IMR-90 (cell line): ENCODE data around the gene ETS1. TPM values are rescaled to one million over a fixed set of nuclear protein-coding genes. Genes with fewer than 3 reads are reported as not detected.

Source experiments
- ATAC-seq: fragments of 200-7000 bp; cut with Tn5 transposase; 2 replicates; pipeline ENCODE4 v1.9.1; 2020; ENCODE audit warnings: low read depth, mild to moderate bottlenecking, moderate library complexity
- BruUV-seq: library from RNA; stranded (reverse); fragments of 400-500 nt; replicated peaks from 2 replicates; lab custom pipeline; 2021; lab: Mats Ljungman, UMichigan
- CTCF ChIA-PET: fragments of 300-600 bp; formaldehyde crosslinking; extraction: SDS; loops from one replicate; lab custom pipeline; 2021; ENCODE audit warnings: antibody characterized with exemption; lab: Yijun Ruan, JAX
- POLR2A ChIA-PET: fragments of 300-600 bp; sonication (Branson Sonifier 250); formaldehyde crosslinking; loops from one replicate; lab custom pipeline; 2022; ENCODE audit warnings: antibody characterized with exemption; ENCODE audit not compliant: unreplicated experiment; lab: Charles Lee
- DNase-seq: peaks from one replicate; pipeline ENCODE4 v3.0.0; 2013
- H2AFZ ChIP-seq: replicated peaks from 2 replicates; pipeline ENCODE3; 2013; ENCODE audit warnings: low read length, mild to moderate bottlenecking; ENCODE audit not compliant: poor library complexity
- H2AK5ac ChIP-seq: 2 replicates; pipeline ENCODE4 v1.6.1; 2013; ENCODE audit warnings: low read depth, low read length, inconsistent platforms
- H2AK9ac ChIP-seq: replicated peaks from 2 replicates; pipeline ENCODE3; 2013; ENCODE audit warnings: mild to moderate bottlenecking, low read depth, low read length, moderate library complexity; ENCODE audit not compliant: poor library complexity
- H2BK120ac ChIP-seq: 2 replicates; pipeline ENCODE4 v1.6.1; 2013; ENCODE audit warnings: low read depth, low read length, inconsistent platforms
- H2BK15ac ChIP-seq: 3 replicates; pipeline ENCODE4 v1.6.1; 2013; ENCODE audit warnings: low read depth, low read length, inconsistent platforms
- H2BK20ac ChIP-seq: 2 replicates; pipeline ENCODE4 v1.6.1; 2013; ENCODE audit warnings: low read depth, mild to moderate bottlenecking, inconsistent platforms, low read length, moderate library complexity
- H2BK5ac ChIP-seq: 2 replicates; pipeline ENCODE4 v1.6.1; 2013; ENCODE audit warnings: mild to moderate bottlenecking, low read depth, low read length, inconsistent platforms; ENCODE audit not compliant: poor library complexity, severe bottlenecking
- H3K14ac ChIP-seq: replicated peaks from 2 replicates; pipeline ENCODE4 v1.6.1; 2013; ENCODE audit warnings: low read depth, low read length, inconsistent platforms
- H3K18ac ChIP-seq: 2 replicates; pipeline ENCODE4 v1.6.1; 2013; ENCODE audit warnings: low read depth, low read length, control low read depth
- H3K23ac ChIP-seq: 2 replicates; pipeline ENCODE4 v1.6.1; 2013; ENCODE audit warnings: low read depth, low read length, inconsistent platforms
- H3K27ac ChIP-seq: 2 replicates; pipeline ENCODE4 v1.5.1; 2013; ENCODE audit warnings: mild to moderate bottlenecking, control low read depth, low read length; ENCODE audit not compliant: insufficient read depth
- H3K27me3 ChIP-seq: 2 replicates; pipeline ENCODE4 v1.6.1; 2013; ENCODE audit warnings: low read length; ENCODE audit not compliant: control insufficient read depth, insufficient read depth
- H3K36me3 ChIP-seq: 2 replicates; pipeline ENCODE4 v1.6.1; 2013; ENCODE audit warnings: low read length, mixed read lengths; ENCODE audit not compliant: control insufficient read depth, insufficient read depth
- H3K4ac ChIP-seq: 2 replicates; pipeline ENCODE4 v1.6.1; 2013; ENCODE audit warnings: low read depth, low read length, inconsistent platforms
- H3K4me1 ChIP-seq: 2 replicates; pipeline ENCODE4 v1.6.1; 2013; ENCODE audit warnings: low read length, mixed read lengths; ENCODE audit not compliant: control insufficient read depth, insufficient read depth
- H3K4me2 ChIP-seq: 2 replicates; pipeline ENCODE4 v1.6.1; 2013; ENCODE audit warnings: low read depth, mild to moderate bottlenecking, control low read depth, low read length, moderate library complexity
- H3K4me3 ChIP-seq: 2 replicates; pipeline ENCODE4 v1.5.1; 2013; ENCODE audit warnings: low read depth, mild to moderate bottlenecking, control low read depth, low read length, moderate library complexity; ENCODE audit not compliant: insufficient read depth
- H3K56ac ChIP-seq: 2 replicates; pipeline ENCODE4 v1.6.1; 2013; ENCODE audit warnings: low read length, inconsistent platforms; ENCODE audit not compliant: insufficient read depth; ENCODE audit errors: extremely low read depth
- H3K79me1 ChIP-seq, 2 experiments: 2 replicates each; pipeline ENCODE4 v1.6.1; 2013; ENCODE audit warnings: low read length in 2 of 2, inconsistent platforms in 1 of 2, low read depth in 1 of 2
- H3K9ac ChIP-seq: 2 replicates; pipeline ENCODE4 v1.6.1; 2013; ENCODE audit warnings: low read depth, low read length, control low read depth
- H3K9me1 ChIP-seq: 2 replicates; pipeline ENCODE4 v1.6.1; 2013; ENCODE audit warnings: low read length, inconsistent platforms; ENCODE audit not compliant: insufficient read depth
- H3K9me3 ChIP-seq: 2 replicates; pipeline ENCODE4 v1.6.1; 2013; ENCODE audit warnings: low read length; ENCODE audit not compliant: control insufficient read depth, insufficient read depth
- H4K20me1 ChIP-seq: 2 replicates; pipeline ENCODE4 v1.6.1; 2013; ENCODE audit warnings: low read length, inconsistent platforms; ENCODE audit not compliant: insufficient read depth
- H4K5ac ChIP-seq: 2 replicates; pipeline ENCODE4 v1.6.1; 2013; ENCODE audit warnings: mild to moderate bottlenecking, low read depth, low read length, control low read depth
- H4K8ac ChIP-seq, 2 experiments: 2 replicates each; pipeline ENCODE4 v1.6.1; 2013; ENCODE audit warnings: low read depth in 2 of 2, low read length in 2 of 2, control low read depth in 1 of 2, inconsistent platforms in 1 of 2
- H4K91ac ChIP-seq: 2 replicates; pipeline ENCODE4 v1.6.1; 2013; ENCODE audit warnings: low read depth, low read length, inconsistent platforms; ENCODE audit not compliant: insufficient read depth
- BHLHE40 ChIP-seq: fragments of 150-350 bp; IDR thresholded peaks from 2 replicates; pipeline ENCODE4 v1.6.1; 2016; ENCODE audit warnings: mild to moderate bottlenecking, low read depth, low read length
- CEBPB ChIP-seq: IDR thresholded peaks from 2 replicates; pipeline ENCODE4 v1.6.1; 2012; ENCODE audit warnings: low read depth, low read length, improper control_type of control experiment
- CHD1 ChIP-seq: IDR thresholded peaks from 2 replicates; pipeline ENCODE4 v1.6.1; 2012; ENCODE audit warnings: low read depth, low read length, improper control_type of control experiment
- CTCF ChIP-seq: conservative IDR thresholded peaks from 2 replicates; pipeline ENCODE4 v1.5.1; 2012; ENCODE audit warnings: mild to moderate bottlenecking, low read depth, low read length, improper control_type of control experiment
- ELK1 ChIP-seq: fragments of 150-350 bp; IDR thresholded peaks from 2 replicates; pipeline ENCODE4 v1.6.1; 2016; ENCODE audit warnings: low read depth, mild to moderate bottlenecking, low read length, moderate library complexity, borderline replicate concordance
- FOS ChIP-seq: fragments of 150-350 bp; IDR thresholded peaks from 2 replicates; pipeline ENCODE4 v1.6.1; 2016; ENCODE audit warnings: low read depth, low read length
- MAFK ChIP-seq: IDR thresholded peaks from 2 replicates; pipeline ENCODE4 v1.6.1; 2012; ENCODE audit warnings: low read depth, low read length, improper control_type of control experiment
- MAZ ChIP-seq: IDR thresholded peaks from 2 replicates; pipeline ENCODE4 v1.6.1; 2012; ENCODE audit warnings: low read depth, mild to moderate bottlenecking, low read length, improper control_type of control experiment, moderate library complexity, borderline replicate concordance
- MXI1 ChIP-seq: IDR thresholded peaks from 2 replicates; pipeline ENCODE4 v1.6.1; 2012; ENCODE audit warnings: low read depth, mild to moderate bottlenecking, low read length, moderate library complexity, borderline replicate concordance
- NFE2L2 ChIP-seq: fragments of 150-350 bp; IDR thresholded peaks from 2 replicates; pipeline ENCODE4 v1.6.1; 2016; ENCODE audit warnings: low read depth, mild to moderate bottlenecking, low read length
- POLR2A ChIP-seq: IDR thresholded peaks from 2 replicates; pipeline ENCODE4 v1.6.1; 2012; ENCODE audit warnings: mild to moderate bottlenecking, low read depth, low read length
- RAD21 ChIP-seq: IDR thresholded peaks from 2 replicates; pipeline ENCODE4 v1.6.1; 2012; ENCODE audit warnings: low read length, improper control_type of control experiment
- RCOR1 ChIP-seq: IDR thresholded peaks from 2 replicates; pipeline ENCODE4 v1.6.1; 2012; ENCODE audit warnings: mild to moderate bottlenecking, low read length, improper control_type of control experiment; ENCODE audit not compliant: insufficient replicate concordance
- RFX5 ChIP-seq: IDR thresholded peaks from 2 replicates; pipeline ENCODE4 v1.8.0; 2012; ENCODE audit warnings: low read depth, mild to moderate bottlenecking, low read length, moderate library complexity
- SMC3 ChIP-seq: fragments of 150-350 bp; IDR thresholded peaks from 2 replicates; pipeline ENCODE4 v1.6.1; 2016; ENCODE audit warnings: low read depth, mild to moderate bottlenecking, antibody characterized with exemption, low read length, moderate library complexity
- USF2 ChIP-seq: fragments of 150-350 bp; IDR thresholded peaks from 2 replicates; pipeline ENCODE4 v1.6.1; 2017; ENCODE audit warnings: mild to moderate bottlenecking, antibody characterized with exemption, low read length, low read depth
- WGBS, 2 experiments: methylation state at CpG; one replicate each; pipeline versions ENCODE4 v1.1.5 to v1.1.7; 2013; ENCODE audit warnings: missing lambda C conversion rate in 2 of 2; ENCODE audit not compliant: insufficient read length in 1 of 2; ENCODE audit errors: extremely low coverage in 2 of 2; 5-methylcytosine and 5-hydroxymethylcytosine counted together
- dilution Hi-C: fragments of 300-500 bp; cut with HindIII; formaldehyde crosslinking; loops from one replicate; pipeline ENCODE4 v1.14.3; 2018; ENCODE audit warnings: low sequenced_read_pairs; ENCODE audit not compliant: unreplicated experiment
- in situ Hi-C: fragments of 300-500 bp; cut with MboI; formaldehyde crosslinking; loops from 3 replicates; pipeline ENCODE4 v1.14.3; 2019; ENCODE audit warnings: low sequenced_read_pairs, inconsistent platforms, mixed read lengths
- intact Hi-C: fragments of 100-400 bp; cut with micrococcal nuclease; formaldehyde crosslinking; loops from 2 replicates; pipeline ENCODE4 v1.10.0; 2022
- polyA plus RNA-seq, 3 experiments: library from polyadenylated mRNA; depleted of rRNA; stranded (reverse); fragments of >200 nt; gene quantifications; 2 replicates each; pipeline ENCODE4 v1.2.3, GENCODE V29; 2012; ENCODE audit warnings: low replicate concordance in 1 of 3
- total RNA-seq: library from RNA; depleted of rRNA; stranded (reverse); fragments of >200 nt; gene quantifications from 2 replicates; pipeline ENCODE4 v1.2.3, GENCODE V29; 2012

The ETS1 gene
- total and polyA plus RNA-seq, 2 of the 4 experiments (the other 2 are of a cell fraction): 41.2 to 56.3 TPM

GRCh38 chr11:128580612-128581011 lies 6.7 kb downstream of the ETS1 start:
- Histone ChIP-seq H3K18ac (no peak overlapping the region), H3K4ac (no peak overlapping the region), H4K5ac (no peak overlapping the region), H3K4me3 (no peak overlapping the region), H2BK15ac (no peak overlapping the region), H3K9ac (no peak overlapping the region), H2BK5ac (no peak overlapping the region), H3K14ac (no peak overlapping the region), H3K4me2 (no peak overlapping the region), H4K91ac (no peak overlapping the region), H3K27ac (no peak overlapping the region), H2BK20ac (no peak overlapping the region), H2AK9ac (no peak overlapping the region), H2BK120ac (no peak overlapping the region), H2AK5ac (no peak overlapping the region), H3K23ac (no peak overlapping the region), H3K4me1 (peaks cover 9% of the 10 kb centered on the region; the same call in 1 of the 2 replicates), H3K56ac (no peak overlapping the region), H4K8ac (no peak overlapping the region), H3K27me3 (peaks cover 3% of the 10 kb centered on the region; the same call in 1 of the 2 replicates), H3K79me1 (no peaks in the 10 kb centered on the region), H3K36me3 (no peaks in the 10 kb centered on the region), H3K9me1 (peaks cover 2% of the 10 kb centered on the region; the same call in 1 of the 2 replicates), H3K9me3 (no peaks in the 10 kb centered on the region), H2AFZ (no peak overlapping the region), H4K20me1 (no peaks in the 10 kb centered on the region)
- TF ChIP-seq CHD1 (no peak), USF2 (no peak), POLR2A (no peak), RFX5 (no peak), MXI1 (no peak), MAFK (no peak), NFE2L2 (no peak), MAZ (no peak), RAD21 (no peak), ELK1 (no peak), CTCF (no peak), CEBPB (no peak), FOS (no peak), BHLHE40 (no peak), SMC3 (no peak), RCOR1 (no peak)
- POLR2A ChIA-PET: no interaction called here
- CTCF ChIA-PET: no interaction called here
- DNase-seq (no peak), ATAC-seq (no peak)
- BruUV-seq: no TSS peak
- WGBS, 2 experiments: no CpG with 5 or more reads among the region's 2 CpGs
- dilution Hi-C loops: no loop called here
- in situ Hi-C loops: no loop called here
- intact Hi-C loops: no loop called here
